ENCODE results near the gene ABHD6.
"Not testable (repeated sequence)": the region's sequence is repeated elsewhere in the genome, so short reads cannot be mapped to it uniquely, and the experiment has no call there.

Gene ABHD6

DNA sequence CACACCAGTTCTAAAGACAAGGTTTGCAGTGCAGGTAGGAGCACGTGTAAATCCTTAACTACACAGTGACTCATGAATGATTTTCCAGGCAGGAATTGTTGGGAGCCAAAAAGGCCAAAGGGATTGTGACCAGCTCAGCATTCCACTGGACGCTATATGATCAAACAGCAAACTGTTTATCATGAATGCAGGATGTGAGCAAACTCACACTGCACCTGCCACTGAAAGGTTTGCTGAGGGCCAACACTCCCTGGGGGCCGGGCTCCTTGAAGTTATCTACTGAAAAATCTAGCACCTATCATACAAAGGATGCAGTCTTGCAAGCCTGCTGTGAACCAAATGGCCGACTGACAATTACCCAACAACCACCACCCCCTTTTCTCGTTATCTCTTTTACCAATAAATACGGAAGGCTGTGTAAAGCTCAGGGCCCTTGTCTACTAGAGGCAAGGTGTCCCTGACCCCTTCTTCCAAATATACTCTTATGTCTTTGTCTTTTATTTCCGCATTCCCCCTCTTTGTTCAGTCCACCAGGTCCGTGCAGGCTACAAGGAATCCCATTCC, 15.3 kb upstream of the ABHD6 start:
- no peaks in the 10 kb centered on the region for H4K20me1 ChIP-seq (ENCODE audit: control insufficient read depth, insufficient read depth, low read depth, low read length)
- no peak overlapping the region for H3K27ac ChIP-seq (ENCODE audit: low read depth, low read length)
- H3K4me3 ChIP-seq (ENCODE audit: low read length) = no peak overlapping the region
- H3K27me3 ChIP-seq (ENCODE audit: control insufficient read depth, low read length) = peaks cover 3% of the 10 kb centered on the region; the same call in 1 of the 2 replicates
- TF ChIP-seq CTCF (IDR thresholded peaks at IDR 0.05; ENCODE audit: low read depth, low read length, poor library complexity, severe bottlenecking) (no peak), EZH2phosphoT487 (IDR thresholded peaks at IDR 0.05; ENCODE audit: borderline replicate concordance, low read length) (no peak)
- no peaks in the 10 kb centered on the region for H3K36me3 ChIP-seq (ENCODE audit: control insufficient read depth, low read length)
- H3K9me3 ChIP-seq (ENCODE audit: control insufficient read depth, insufficient read depth, low read length) = no peaks in the 10 kb centered on the region
- no peaks in the 10 kb centered on the region for H3K9me2 ChIP-seq (replicated peaks; ENCODE audit: control insufficient read depth, low read length)
- no peaks in the 10 kb centered on the region for H3K79me2 ChIP-seq (ENCODE audit: control insufficient read depth, low read length)
- H3K4me1 ChIP-seq (ENCODE audit: control insufficient read depth, low read length) = peaks cover 9% of the 10 kb centered on the region
- H3K4me2 ChIP-seq (ENCODE audit: low read length) = no peak overlapping the region
- no peaks in the 10 kb centered on the region for H3F3A ChIP-seq (ENCODE audit: control insufficient read depth, insufficient read depth)

GRCh38 chr3:58223855-58224254, 13.7 kb upstream of the ABHD6 start:
- Histone ChIP-seq H3K79me2 (ENCODE audit: control insufficient read depth, low read length) (no peaks in the 10 kb centered on the region), H3K4me2 (ENCODE audit: low read length) (no peak overlapping the region), H3K36me3 (ENCODE audit: control insufficient read depth, low read length) (no peaks in the 10 kb centered on the region), H4K20me1 (ENCODE audit: control insufficient read depth, insufficient read depth, low read depth, low read length) (no peaks in the 10 kb centered on the region), H3K27ac (ENCODE audit: low read depth, low read length) (no peak overlapping the region), H3K4me1 (ENCODE audit: control insufficient read depth, low read length) (0 out of 2 replicates have a peak, but pooled peaks cover under 1% of the 10 kb centered on the region), H3K27me3 (ENCODE audit: control insufficient read depth, low read length) (peaks cover 3% of the 10 kb centered on the region; the same call in 1 of the 2 replicates), H3K4me3 (ENCODE audit: low read length) (no peak overlapping the region), H3K9me3 (ENCODE audit: control insufficient read depth, insufficient read depth, low read length) (no peaks in the 10 kb centered on the region), H3F3A (ENCODE audit: control insufficient read depth, insufficient read depth) (no peaks in the 10 kb centered on the region), H3K9me2 (replicated peaks; ENCODE audit: control insufficient read depth, low read length) (no peaks in the 10 kb centered on the region)
- TF ChIP-seq CTCF (IDR thresholded peaks at IDR 0.05; ENCODE audit: low read depth, low read length, poor library complexity, severe bottlenecking) (no peak), EZH2phosphoT487 (IDR thresholded peaks at IDR 0.05; ENCODE audit: borderline replicate concordance, low read length) (no peak)

DNA sequence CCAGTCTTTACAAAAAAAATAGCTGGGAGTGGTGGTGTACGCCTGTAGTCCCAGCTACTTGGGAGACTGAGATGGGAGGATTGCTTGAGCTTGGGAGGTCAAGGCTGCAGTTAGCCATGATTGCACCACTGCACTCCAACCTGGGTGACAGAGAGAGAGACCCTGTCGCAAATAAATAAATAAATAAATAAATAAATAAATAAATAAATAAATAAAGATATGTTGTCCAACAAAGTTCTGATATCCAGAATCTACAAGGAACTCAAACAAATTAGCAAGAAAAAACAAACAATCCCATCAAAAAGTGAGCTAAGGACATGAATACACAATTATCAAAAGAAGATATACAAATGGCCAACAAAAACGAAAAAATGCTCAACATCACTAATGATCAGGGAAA, 9.7 kb upstream of the ABHD6 start:
- H3K36me3 ChIP-seq (ENCODE audit: control insufficient read depth, low read length); H3K4me1 ChIP-seq (ENCODE audit: control insufficient read depth, low read length); H3K79me2 ChIP-seq (ENCODE audit: control insufficient read depth, low read length); H4K20me1 ChIP-seq (ENCODE audit: control insufficient read depth, insufficient read depth, low read depth, low read length); H3K9me2 ChIP-seq (replicated peaks; ENCODE audit: control insufficient read depth, low read length); H3F3A ChIP-seq (ENCODE audit: control insufficient read depth, insufficient read depth); H3K4me3 ChIP-seq (ENCODE audit: low read length); H3K4me2 ChIP-seq (ENCODE audit: low read length); H3K27ac ChIP-seq (ENCODE audit: low read depth, low read length); H3K9me3 ChIP-seq (ENCODE audit: control insufficient read depth, insufficient read depth, low read length): not testable (repeated sequence)
- peaks cover 18% of the 10 kb centered on the region for H3K27me3 ChIP-seq (ENCODE audit: control insufficient read depth, low read length)

GRCh38 chr3:58230876-58231552, 6.6 kb upstream of the ABHD6 start:
- TF ChIP-seq EZH2phosphoT487 (IDR thresholded peaks at IDR 0.05; ENCODE audit: borderline replicate concordance, low read length) = no peak
- no peak for TF ChIP-seq CTCF (IDR thresholded peaks at IDR 0.05; ENCODE audit: low read depth, low read length, poor library complexity, severe bottlenecking)
- H4K20me1 ChIP-seq (ENCODE audit: control insufficient read depth, insufficient read depth, low read depth, low read length) = no peaks in the 10 kb centered on the region
- H3F3A ChIP-seq (ENCODE audit: control insufficient read depth, insufficient read depth) = no peaks in the 10 kb centered on the region
- no peaks in the 10 kb centered on the region for H3K9me2 ChIP-seq (replicated peaks; ENCODE audit: control insufficient read depth, low read length)
- H3K4me3 ChIP-seq (ENCODE audit: low read length) = no peak overlapping the region
- H3K27me3 ChIP-seq (ENCODE audit: control insufficient read depth, low read length) = peaks cover 28% of the 10 kb centered on the region
- H3K4me2 ChIP-seq (ENCODE audit: low read length) = no peak overlapping the region
- no peaks in the 10 kb centered on the region for H3K9me3 ChIP-seq (ENCODE audit: control insufficient read depth, insufficient read depth, low read length)
- H3K27ac ChIP-seq (ENCODE audit: low read depth, low read length) = no peak overlapping the region
- H3K79me2 ChIP-seq (ENCODE audit: control insufficient read depth, low read length) = no peaks in the 10 kb centered on the region
- H3K4me1 ChIP-seq (ENCODE audit: control insufficient read depth, low read length) = 0 out of 2 replicates have a peak, but pooled peaks cover 2% of the 10 kb centered on the region
- no peaks in the 10 kb centered on the region for H3K36me3 ChIP-seq (ENCODE audit: control insufficient read depth, low read length)

All from DOHH2 (cell line).